HG03378 (cell line): Measurements from ENCODE around the gene PHKG1.
"Not testable (repeated sequence)": the region's sequence is repeated elsewhere in the genome, so short reads cannot be mapped to it uniquely, and the experiment has no call there.

Source experiments
- ATAC-seq: cut with Tn5 transposase; IDR thresholded peaks from one replicate; pipeline ENCODE4 v1.9.1; 2021; ENCODE audit warnings: mild to moderate bottlenecking, moderate library complexity; ENCODE audit not compliant: unreplicated experiment

The PHKG1 gene

GRCh38 chr7:56046721-56047445, 45.9 kb downstream of the PHKG1 start:
- no peak for ATAC-seq

- not testable (repeated sequence) for ATAC-seq
Measured at GRCh38 chr7:56045758-56046157, 47.0 kb downstream of the PHKG1 start.

DNA sequence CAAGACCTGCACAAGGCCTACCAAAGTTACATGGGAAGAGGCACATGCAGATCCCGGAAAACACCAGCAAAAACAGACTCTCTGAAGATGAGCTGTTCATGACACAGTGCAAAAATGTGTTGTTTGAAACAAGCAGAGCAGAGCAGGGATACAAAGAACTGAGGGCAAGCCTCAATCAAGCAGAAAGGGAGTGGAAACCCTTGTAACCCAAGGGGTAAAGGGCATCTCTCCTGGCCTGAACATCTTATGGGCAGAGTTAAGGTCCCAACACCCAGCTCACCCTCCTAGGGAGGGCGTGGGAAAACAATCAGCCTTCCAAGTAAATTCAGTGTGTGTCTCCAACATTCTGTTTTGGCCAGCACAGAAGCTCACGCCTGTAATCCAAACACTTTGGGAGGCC, 52.0 kb downstream of the PHKG1 start:
- no peak for ATAC-seq

DNA sequence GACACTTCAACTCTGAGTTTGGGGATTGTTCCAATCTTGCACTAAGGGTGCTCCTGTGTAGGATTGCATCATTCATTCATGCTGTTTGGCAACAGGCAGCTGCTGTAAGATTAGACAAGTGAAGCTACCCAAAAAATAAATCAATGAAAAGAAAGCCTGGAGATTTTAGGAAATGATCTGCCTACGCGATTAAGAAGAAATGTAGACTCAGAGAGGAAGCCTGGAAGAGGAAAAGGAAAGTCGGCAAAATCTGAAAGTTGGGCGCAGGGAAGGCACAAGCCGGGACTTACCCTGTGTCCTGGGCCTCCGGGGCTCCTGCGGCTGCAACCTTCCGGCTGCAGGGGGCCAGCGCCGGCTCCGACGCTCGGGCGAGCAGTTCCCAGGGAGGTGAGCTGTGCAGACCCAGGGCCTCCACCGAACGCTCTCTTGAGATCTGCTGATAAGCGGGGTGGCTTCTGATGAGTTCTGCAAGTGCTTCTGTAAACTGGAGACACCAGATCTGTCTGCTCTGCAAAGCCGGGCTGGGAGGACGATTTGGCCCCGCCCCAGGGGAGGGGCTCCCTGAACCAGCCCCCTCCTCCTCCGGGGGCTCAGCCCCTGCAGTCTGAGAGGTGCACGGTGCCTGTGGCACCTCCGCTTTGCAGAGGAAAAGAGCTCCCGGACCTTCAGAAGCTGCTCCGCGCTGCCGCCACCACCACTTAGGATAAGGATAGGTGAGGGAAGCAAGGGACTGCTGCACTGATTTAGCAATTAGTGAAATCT, 58.9 kb downstream of the PHKG1 start:
- ATAC-seq: peak; percentile 96

- ATAC-seq: not testable (repeated sequence)
Measured at GRCh38 chr7:56032578-56032977, 60.2 kb downstream of the PHKG1 start.

DNA sequence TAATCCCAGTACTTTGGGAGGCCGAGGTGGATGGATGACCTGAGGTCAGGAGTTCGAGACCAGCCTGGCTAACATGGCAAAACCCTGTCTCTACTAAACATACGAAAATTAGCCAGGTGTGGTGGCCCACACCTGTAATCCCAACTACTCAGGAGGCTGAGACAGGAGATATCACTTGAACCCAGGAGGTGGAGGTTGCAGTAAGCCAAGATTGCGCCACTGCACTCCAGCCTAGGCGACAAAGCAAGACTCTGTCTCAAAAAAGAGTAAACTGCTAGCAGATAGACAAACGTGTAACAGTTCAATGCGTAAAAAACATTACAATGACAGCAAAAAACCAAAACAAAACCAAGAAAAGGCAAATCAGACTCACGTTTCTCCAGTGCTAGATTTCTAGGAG, 61.2 kb downstream of the PHKG1 start:
- not testable (repeated sequence) for ATAC-seq

- no peak for ATAC-seq
Measured at GRCh38 chr7:56030340-56030739, 62.4 kb downstream of the PHKG1 start.
